ENCODE results near the gene SBNO1.

SBNO1 gene

DNA sequence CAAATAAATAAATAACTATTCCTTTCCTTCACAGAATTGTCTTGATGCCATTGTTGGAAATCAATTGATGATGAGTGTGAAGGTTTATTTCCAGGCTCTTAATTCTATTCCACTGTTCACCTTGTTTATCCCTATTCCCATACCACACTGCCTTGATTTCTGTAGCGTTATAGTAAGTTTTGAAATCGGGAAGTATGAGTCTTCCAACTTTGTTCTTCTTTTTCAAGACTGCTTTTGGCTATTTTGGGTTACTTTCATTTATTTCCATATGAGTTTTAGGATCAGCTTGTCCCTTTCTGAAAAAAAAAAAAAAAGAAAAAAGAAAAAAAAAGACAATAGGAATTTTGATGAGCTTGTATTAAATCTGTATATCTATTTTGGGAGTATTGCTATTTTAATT is 83.7 kb downstream of the SBNO1 start:
- TF ChIP-seq, protein P1, sequence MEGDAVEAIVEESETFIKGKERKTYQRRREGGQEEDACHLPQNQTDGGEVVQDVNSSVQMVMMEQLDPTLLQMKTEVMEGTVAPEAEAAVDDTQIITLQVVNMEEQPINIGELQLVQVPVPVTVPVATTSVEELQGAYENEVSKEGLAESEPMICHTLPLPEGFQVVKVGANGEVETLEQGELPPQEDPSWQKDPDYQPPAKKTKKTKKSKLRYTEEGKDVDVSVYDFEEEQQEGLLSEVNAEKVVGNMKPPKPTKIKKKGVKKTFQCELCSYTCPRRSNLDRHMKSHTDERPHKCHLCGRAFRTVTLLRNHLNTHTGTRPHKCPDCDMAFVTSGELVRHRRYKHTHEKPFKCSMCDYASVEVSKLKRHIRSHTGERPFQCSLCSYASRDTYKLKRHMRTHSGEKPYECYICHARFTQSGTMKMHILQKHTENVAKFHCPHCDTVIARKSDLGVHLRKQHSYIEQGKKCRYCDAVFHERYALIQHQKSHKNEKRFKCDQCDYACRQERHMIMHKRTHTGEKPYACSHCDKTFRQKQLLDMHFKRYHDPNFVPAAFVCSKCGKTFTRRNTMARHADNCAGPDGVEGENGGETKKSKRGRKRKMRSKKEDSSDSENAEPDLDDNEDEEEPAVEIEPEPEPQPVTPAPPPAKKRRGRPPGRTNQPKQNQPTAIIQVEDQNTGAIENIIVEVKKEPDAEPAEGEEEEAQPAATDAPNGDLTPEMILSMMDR (IDR thresholded peaks at IDR 0.05), result no peak
- H3K4me3 ChIP-seq, result no peak overlapping the region
- H3K27ac ChIP-seq, result no peak overlapping the region
- no peaks in the 10 kb centered on the region for H3K4me1 ChIP-seq
- intact Hi-C loops (cut with DNase I; ENCODE audit: low total_unique reads), result no loop called here
- H3K27me3 ChIP-seq, result no peaks in the 10 kb centered on the region
- no peaks in the 10 kb centered on the region for H3K9me3 ChIP-seq
- no peak for DNase-seq
- H3K36me3 ChIP-seq, result no peaks in the 10 kb centered on the region

DNA sequence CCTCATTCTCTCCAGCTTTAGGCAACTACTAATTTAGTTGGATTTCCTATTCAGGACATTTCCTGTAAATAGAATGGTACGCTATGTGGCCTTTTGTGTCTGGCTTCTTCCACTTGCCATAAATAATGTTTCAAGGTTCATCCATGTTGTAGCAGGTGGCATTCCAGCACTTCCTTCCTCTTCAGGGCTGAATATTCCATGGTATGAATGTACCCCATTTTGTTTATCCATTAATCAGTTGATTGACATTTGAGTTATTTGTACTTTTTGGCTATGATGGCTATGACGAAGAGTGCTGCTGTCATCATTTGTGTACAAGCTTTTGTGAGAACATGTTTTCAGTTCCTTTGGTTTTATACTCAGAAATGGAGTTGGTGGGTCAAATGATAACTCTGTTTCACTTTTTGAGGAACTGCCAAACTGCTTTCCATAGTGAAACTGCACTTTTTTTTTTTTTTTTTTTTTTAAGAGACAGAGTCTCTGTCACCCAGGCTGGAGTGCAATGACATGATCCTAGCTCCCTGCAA is 86.5 kb downstream of the SBNO1 start:
- H3K36me3 ChIP-seq, result no peaks in the 10 kb centered on the region
- no peaks in the 10 kb centered on the region for H3K4me1 ChIP-seq
- no peak for DNase-seq
- H3K27ac ChIP-seq, result no peak overlapping the region
- intact Hi-C loops (cut with DNase I; ENCODE audit: low total_unique reads), result no loop called here
- TF ChIP-seq, protein P1 (IDR thresholded peaks at IDR 0.05), result no peak
- no peaks in the 10 kb centered on the region for H3K9me3 ChIP-seq
- H3K27me3 ChIP-seq, result no peaks in the 10 kb centered on the region
- H3K4me3 ChIP-seq, result no peak overlapping the region

DNA sequence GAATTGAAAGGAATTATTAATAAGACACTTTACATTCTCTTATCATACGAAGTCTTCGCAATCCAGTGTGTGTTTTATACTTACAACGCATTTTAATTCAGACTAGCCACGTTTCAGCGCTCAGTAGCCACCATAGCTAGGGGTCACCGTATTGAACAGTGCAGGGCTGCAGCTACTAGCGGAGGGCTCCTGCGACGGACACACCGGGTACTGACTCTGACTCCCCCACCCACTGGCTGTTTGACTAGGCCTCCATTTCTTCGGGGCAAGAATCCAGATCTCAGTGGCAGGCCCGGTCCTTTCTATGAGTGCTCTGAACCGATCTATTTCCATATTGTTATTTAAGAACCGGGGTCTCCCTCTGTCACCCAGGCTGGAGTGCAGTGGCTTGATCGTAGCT is 91.5 kb downstream of the SBNO1 start:
- TF ChIP-seq, protein P1 (IDR thresholded peaks at IDR 0.05), result no peak
- H3K4me3 ChIP-seq, result no peak overlapping the region
- H3K4me1 ChIP-seq, result peaks cover 0 to 36% (median 26%) of the 10 kb centered on the region in 4 donors
- H3K36me3 ChIP-seq, result no peaks in the 10 kb centered on the region
- intact Hi-C loops (cut with DNase I; ENCODE audit: low total_unique reads), result no loop called here
- H3K9me3 ChIP-seq, result no peaks in the 10 kb centered on the region
- no peaks in the 10 kb centered on the region for H3K27me3 ChIP-seq
- H3K27ac ChIP-seq, result no peak overlapping the region
- DNase-seq, result no peak

DNA sequence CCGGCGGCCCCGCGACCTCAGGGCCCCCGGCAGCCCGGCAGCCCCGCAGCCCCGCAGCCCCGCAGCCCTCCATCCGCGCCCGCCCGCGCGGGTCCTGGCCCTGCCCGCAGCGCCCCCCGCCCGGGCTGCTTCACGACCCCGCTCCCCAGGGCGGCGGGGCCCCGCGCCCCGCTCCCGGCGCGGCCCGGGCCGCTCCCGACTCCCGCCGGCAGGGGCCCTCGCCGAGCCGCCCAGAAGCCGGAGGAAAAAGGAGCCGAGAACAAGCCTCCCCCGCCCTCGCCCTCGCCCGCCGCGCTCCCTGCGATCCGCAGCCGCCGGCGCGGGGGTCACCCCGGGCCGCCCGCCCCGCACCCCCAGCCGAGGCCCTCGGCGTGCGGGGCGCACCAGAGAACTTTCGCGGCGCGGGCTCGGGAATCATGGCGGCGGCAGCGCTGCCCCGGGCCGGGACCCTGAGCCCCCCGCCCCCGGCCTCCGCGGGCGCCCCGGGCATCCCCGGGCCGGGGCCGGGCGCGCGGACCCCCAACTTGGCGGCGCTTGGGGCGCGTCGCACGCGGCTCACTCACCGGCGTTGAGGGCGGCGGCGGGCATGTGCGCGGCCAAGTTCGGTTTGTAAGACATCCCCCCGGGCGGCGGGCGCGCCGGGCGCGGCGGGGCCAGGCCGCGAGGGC is 93.5 kb downstream of the SBNO1 start:
- peak overlapping the region; percentile 72 to 82 for H3K27ac ChIP-seq
- TF ChIP-seq, protein P1 (IDR thresholded peaks at IDR 0.05), result peak; percentile 28 to 85
- peak in 1 of 2 donors; percentile 63 for DNase-seq
- peak overlapping the region; percentile 74 to 90 for H3K4me3 ChIP-seq
- intact Hi-C loops (cut with DNase I; ENCODE audit: low total_unique reads), result no loop called here
- H3K27me3 ChIP-seq, result no peaks in the 10 kb centered on the region
- no peaks in the 10 kb centered on the region for H3K9me3 ChIP-seq
- H3K4me1 ChIP-seq, result peaks cover 0 to 42% (median 29%) of the 10 kb centered on the region in 4 donors
- peaks cover 0 to 14% (median 6%) of the 10 kb centered on the region in 3 donors for H3K36me3 ChIP-seq

DNA sequence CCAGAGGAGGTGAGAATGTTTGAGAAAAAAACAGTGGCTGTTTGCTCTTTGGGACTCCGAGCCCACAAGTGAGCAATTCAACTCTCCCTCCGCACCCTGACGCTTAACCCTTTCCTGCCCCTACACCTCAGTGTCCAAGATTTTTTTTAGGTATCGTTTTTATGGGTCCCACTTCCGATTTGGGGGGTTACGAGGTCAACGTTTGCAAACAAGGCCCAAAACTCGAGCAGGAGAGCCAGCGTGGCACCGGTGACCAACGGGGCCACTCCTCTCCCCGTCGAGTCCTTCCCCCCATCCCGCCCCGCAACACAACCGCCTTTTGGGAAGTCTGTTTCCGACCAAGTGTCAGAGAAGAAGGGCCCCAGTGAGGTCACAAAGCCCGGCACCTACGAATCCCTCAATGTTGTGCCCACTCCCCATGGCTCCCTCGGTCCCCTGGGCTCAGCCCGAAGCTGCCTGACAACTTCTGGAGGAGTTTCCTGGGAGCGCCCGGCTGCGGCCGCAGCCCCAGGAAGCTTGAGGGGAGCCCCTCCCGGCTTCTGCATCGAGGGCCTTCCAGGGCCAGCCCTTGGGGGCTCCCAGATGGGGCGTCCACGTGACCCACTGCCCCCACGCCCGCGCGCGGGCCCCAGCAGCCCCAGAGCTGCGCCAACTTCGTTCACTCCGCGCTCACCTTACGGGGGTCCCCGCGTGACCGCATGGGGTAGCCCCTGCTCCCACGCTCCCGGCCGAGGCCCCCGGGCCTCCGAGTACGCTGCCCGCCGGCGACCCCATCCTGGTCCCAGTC is 94.2 kb downstream of the SBNO1 start:
- no peaks in the 10 kb centered on the region for H3K27me3 ChIP-seq
- peak overlapping the region; percentile 74 to 90 for H3K4me3 ChIP-seq
- TF ChIP-seq, protein P1 (IDR thresholded peaks at IDR 0.05), result peak in 1 of 2 experiments; percentile 3
- peak overlapping the region; percentile 72 to 82 for H3K27ac ChIP-seq
- intact Hi-C loops (cut with DNase I; ENCODE audit: low total_unique reads), result no loop called here
- peaks cover 0 to 22% (median 7%) of the 10 kb centered on the region in 3 donors for H3K36me3 ChIP-seq
- no peaks in the 10 kb centered on the region for H3K9me3 ChIP-seq
- H3K4me1 ChIP-seq, result peaks cover 0 to 42% (median 29%) of the 10 kb centered on the region in 4 donors
- no peak for DNase-seq

All from tibial artery (tissue), 4 donors.